ENCODE measurements around the gene SCGB3A1. TPM values are rescaled to one million over a fixed set of nuclear protein-coding genes. Genes with fewer than 3 reads are reported as not detected.

Gene SCGB3A1
- polyA plus RNA-seq, 2 of the 4 experiments (the other 2 are of a cell fraction), result not detected

DNA sequence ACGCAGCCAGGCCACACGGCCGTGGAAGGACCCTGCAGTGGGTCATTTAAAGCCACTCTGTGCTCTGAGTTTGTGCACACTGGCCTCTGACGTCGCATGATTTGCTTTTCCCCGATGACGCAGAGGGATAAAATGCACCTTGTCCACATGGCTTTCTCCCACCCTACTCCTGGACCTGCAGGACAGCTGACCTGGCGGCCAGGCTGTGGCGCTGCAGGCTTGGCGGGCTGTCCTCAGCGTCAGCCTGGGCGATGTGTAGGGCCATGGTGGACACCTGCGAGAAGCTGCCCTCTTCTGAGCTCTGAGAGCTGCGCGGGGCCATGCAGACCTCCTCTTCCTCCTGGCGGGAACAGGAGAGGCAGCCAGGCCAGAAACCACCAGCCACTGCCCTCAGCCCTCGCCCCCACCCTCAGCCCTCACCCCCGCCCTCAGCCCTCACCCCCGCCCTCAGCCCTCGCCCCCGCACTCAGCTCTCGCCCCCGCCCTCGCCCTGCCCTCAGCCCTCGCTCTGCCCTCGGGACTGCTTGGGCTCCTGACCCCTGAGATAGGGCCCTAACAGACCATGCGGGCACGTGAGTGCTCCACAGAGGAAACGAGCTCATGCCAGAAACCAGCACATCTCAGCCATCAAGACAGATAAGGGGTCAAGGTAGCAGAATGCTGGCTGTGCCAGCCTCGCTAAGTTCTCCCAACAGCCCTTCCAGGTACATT is 20.0 kb upstream of the SCGB3A1 start:
- Histone ChIP-seq H3K9me3 (no peaks in the 10 kb centered on the region), H3K4me1 (no peaks in the 10 kb centered on the region), H3K4me2 (no peak overlapping the region), H3K27ac (no peak overlapping the region), H3K4me3 (no peak overlapping the region)
- WGBS (ENCODE audit: missing lambda C conversion rate), result 71% methylated on average over 19 of the region's 30 CpGs
- FAIRE-seq, result no peak
- TF ChIP-seq MAX (IDR thresholded peaks at IDR 0.05), result 0 out of 2 replicates have a peak, but pooled peaks have one; percentile 22
- no peak for TF ChIP-seq SMC3 (IDR thresholded peaks at IDR 0.05)
- no peak for TF ChIP-seq NR3C1 (IDR thresholded peaks at IDR 0.05)
- peak; percentile 27 to 53; a peak in 4 of 5 replicates for TF ChIP-seq RAD21 (conservative IDR thresholded peaks at IDR 0.05 in 1 of 2, IDR thresholded peaks at IDR 0.05 in 1 of 2)
- TF ChIP-seq CTCF (IDR thresholded peaks at IDR 0.05), result 0 out of 3 replicates have a peak, but pooled peaks have one; percentile 18
- ChIA-PET POLR2A (no interaction called here), CTCF (interaction anchor here (0.7 to 1.4 kb wide), 4 partner anchors 8 to 318 kb away, joined by 3 to 8 read pairs (median 5); no protein-coding TSS in a partner anchor)
- DNase-seq (ENCODE audit: low read depth in 1 of 2, low spot score in 1 of 2), result peak; percentile 33 to 69
- peak; percentile 42 to 88; a peak in 3 of 6 replicates for ATAC-seq

GRCh38 chr5:180609817-180610550 is 18.7 kb upstream of the SCGB3A1 start:
- no peaks in the 10 kb centered on the region for H3K9me3 ChIP-seq
- DNase-seq (ENCODE audit: low read depth in 1 of 2, low spot score in 1 of 2), result no peak
- no peaks in the 10 kb centered on the region for H3K4me1 ChIP-seq
- no peak for FAIRE-seq
- POLR2A ChIA-PET, result no interaction called here
- no peak overlapping the region for H3K4me2 ChIP-seq
- no peak for ATAC-seq
- no peak overlapping the region for H3K27ac ChIP-seq
- no peak for TF ChIP-seq MAFK (IDR thresholded peaks at IDR 0.05; ENCODE audit: partially characterized antibody)
- no peak for TF ChIP-seq PHF8 (IDR thresholded peaks at IDR 0.05; ENCODE audit: borderline replicate concordance, low read depth)
- TF ChIP-seq, protein P1, sequence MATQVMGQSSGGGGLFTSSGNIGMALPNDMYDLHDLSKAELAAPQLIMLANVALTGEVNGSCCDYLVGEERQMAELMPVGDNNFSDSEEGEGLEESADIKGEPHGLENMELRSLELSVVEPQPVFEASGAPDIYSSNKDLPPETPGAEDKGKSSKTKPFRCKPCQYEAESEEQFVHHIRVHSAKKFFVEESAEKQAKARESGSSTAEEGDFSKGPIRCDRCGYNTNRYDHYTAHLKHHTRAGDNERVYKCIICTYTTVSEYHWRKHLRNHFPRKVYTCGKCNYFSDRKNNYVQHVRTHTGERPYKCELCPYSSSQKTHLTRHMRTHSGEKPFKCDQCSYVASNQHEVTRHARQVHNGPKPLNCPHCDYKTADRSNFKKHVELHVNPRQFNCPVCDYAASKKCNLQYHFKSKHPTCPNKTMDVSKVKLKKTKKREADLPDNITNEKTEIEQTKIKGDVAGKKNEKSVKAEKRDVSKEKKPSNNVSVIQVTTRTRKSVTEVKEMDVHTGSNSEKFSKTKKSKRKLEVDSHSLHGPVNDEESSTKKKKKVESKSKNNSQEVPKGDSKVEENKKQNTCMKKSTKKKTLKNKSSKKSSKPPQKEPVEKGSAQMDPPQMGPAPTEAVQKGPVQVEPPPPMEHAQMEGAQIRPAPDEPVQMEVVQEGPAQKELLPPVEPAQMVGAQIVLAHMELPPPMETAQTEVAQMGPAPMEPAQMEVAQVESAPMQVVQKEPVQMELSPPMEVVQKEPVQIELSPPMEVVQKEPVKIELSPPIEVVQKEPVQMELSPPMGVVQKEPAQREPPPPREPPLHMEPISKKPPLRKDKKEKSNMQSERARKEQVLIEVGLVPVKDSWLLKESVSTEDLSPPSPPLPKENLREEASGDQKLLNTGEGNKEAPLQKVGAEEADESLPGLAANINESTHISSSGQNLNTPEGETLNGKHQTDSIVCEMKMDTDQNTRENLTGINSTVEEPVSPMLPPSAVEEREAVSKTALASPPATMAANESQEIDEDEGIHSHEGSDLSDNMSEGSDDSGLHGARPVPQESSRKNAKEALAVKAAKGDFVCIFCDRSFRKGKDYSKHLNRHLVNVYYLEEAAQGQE (IDR thresholded peaks at IDR 0.05), result no peak
- TF ChIP-seq ZC3H11A (IDR thresholded peaks at IDR 0.05), result no peak
- TF ChIP-seq EHMT2 (IDR thresholded peaks at IDR 0.05; ENCODE audit: low read depth), result no peak
- TF ChIP-seq SREBF2 (IDR thresholded peaks at IDR 0.05), result no peak
- no peak for TF ChIP-seq JUN (IDR thresholded peaks at IDR 0.05)
- no peak for TF ChIP-seq HEYL (CRISPR knock-in tag; IDR thresholded peaks at IDR 0.05)
- no peak for TF ChIP-seq HOXB13 (CRISPR knock-in tag; IDR thresholded peaks at IDR 0.05; ENCODE audit: low read depth)
- TF ChIP-seq, protein P2, sequence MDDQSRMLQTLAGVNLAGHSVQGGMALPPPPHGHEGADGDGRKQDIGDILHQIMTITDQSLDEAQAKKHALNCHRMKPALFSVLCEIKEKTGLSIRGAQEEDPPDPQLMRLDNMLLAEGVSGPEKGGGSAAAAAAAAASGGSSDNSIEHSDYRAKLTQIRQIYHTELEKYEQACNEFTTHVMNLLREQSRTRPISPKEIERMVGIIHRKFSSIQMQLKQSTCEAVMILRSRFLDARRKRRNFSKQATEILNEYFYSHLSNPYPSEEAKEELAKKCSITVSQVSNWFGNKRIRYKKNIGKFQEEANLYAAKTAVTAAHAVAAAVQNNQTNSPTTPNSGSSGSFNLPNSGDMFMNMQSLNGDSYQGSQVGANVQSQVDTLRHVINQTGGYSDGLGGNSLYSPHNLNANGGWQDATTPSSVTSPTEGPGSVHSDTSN (IDR thresholded peaks at IDR 0.05), result no peak
- TF ChIP-seq TFCP2L1 (CRISPR knock-in tag; IDR thresholded peaks at IDR 0.05), result no peak
- TF ChIP-seq NFE2L2 (conservative IDR thresholded peaks at IDR 0.05; ENCODE audit: low read length), result no peak
- 77% methylated on average over 20 of the region's 23 CpGs for WGBS (ENCODE audit: missing lambda C conversion rate)
- no peak overlapping the region for H3K4me3 ChIP-seq
- CTCF ChIA-PET, result interaction anchor here (0.7 to 2.4 kb wide), 3 partner anchors 9 to 60 kb away, joined by 3 to 13 read pairs (median 8); no protein-coding TSS in a partner anchor
